IMR-90 (cell line): ENCODE results near the gene MTA1. TPM values are rescaled to one million over a fixed set of nuclear protein-coding genes. Genes with fewer than 3 reads are reported as not detected.
A peak's percentile ranks its signal among the peaks of the same experiment; 100 is the strongest.

Source experiments
- ATAC-seq: fragments of 200-7000 bp; cut with Tn5 transposase; 2 replicates; pipeline ENCODE4 v1.9.1; 2020; ENCODE audit warnings: low read depth, mild to moderate bottlenecking, moderate library complexity
- BruUV-seq: library from RNA; stranded (reverse); fragments of 400-500 nt; replicated peaks from 2 replicates; lab custom pipeline; 2021; lab: Mats Ljungman, UMichigan
- CTCF ChIA-PET: fragments of 300-600 bp; formaldehyde crosslinking; extraction: SDS; loops from one replicate; lab custom pipeline; 2021; ENCODE audit warnings: antibody characterized with exemption; lab: Yijun Ruan, JAX
- POLR2A ChIA-PET: fragments of 300-600 bp; sonication (Branson Sonifier 250); formaldehyde crosslinking; loops from one replicate; lab custom pipeline; 2022; ENCODE audit warnings: antibody characterized with exemption; ENCODE audit not compliant: unreplicated experiment; lab: Charles Lee
- DNase-seq: peaks from one replicate; pipeline ENCODE4 v3.0.0; 2013
- H2AFZ ChIP-seq: replicated peaks from 2 replicates; pipeline ENCODE3; 2013; ENCODE audit warnings: low read length, mild to moderate bottlenecking; ENCODE audit not compliant: poor library complexity
- H2AK5ac ChIP-seq: 2 replicates; pipeline ENCODE4 v1.6.1; 2013; ENCODE audit warnings: low read depth, low read length, inconsistent platforms
- H2AK9ac ChIP-seq: replicated peaks from 2 replicates; pipeline ENCODE3; 2013; ENCODE audit warnings: mild to moderate bottlenecking, low read depth, low read length, moderate library complexity; ENCODE audit not compliant: poor library complexity
- H2BK120ac ChIP-seq: 2 replicates; pipeline ENCODE4 v1.6.1; 2013; ENCODE audit warnings: low read depth, low read length, inconsistent platforms
- H2BK15ac ChIP-seq: 3 replicates; pipeline ENCODE4 v1.6.1; 2013; ENCODE audit warnings: low read depth, low read length, inconsistent platforms
- H2BK20ac ChIP-seq: 2 replicates; pipeline ENCODE4 v1.6.1; 2013; ENCODE audit warnings: low read depth, mild to moderate bottlenecking, inconsistent platforms, low read length, moderate library complexity
- H2BK5ac ChIP-seq: 2 replicates; pipeline ENCODE4 v1.6.1; 2013; ENCODE audit warnings: mild to moderate bottlenecking, low read depth, low read length, inconsistent platforms; ENCODE audit not compliant: poor library complexity, severe bottlenecking
- H3K14ac ChIP-seq: replicated peaks from 2 replicates; pipeline ENCODE4 v1.6.1; 2013; ENCODE audit warnings: low read depth, low read length, inconsistent platforms
- H3K18ac ChIP-seq: 2 replicates; pipeline ENCODE4 v1.6.1; 2013; ENCODE audit warnings: low read depth, low read length, control low read depth
- H3K23ac ChIP-seq: 2 replicates; pipeline ENCODE4 v1.6.1; 2013; ENCODE audit warnings: low read depth, low read length, inconsistent platforms
- H3K27ac ChIP-seq: 2 replicates; pipeline ENCODE4 v1.5.1; 2013; ENCODE audit warnings: mild to moderate bottlenecking, control low read depth, low read length; ENCODE audit not compliant: insufficient read depth
- H3K27me3 ChIP-seq: 2 replicates; pipeline ENCODE4 v1.6.1; 2013; ENCODE audit warnings: low read length; ENCODE audit not compliant: control insufficient read depth, insufficient read depth
- H3K36me3 ChIP-seq: 2 replicates; pipeline ENCODE4 v1.6.1; 2013; ENCODE audit warnings: low read length, mixed read lengths; ENCODE audit not compliant: control insufficient read depth, insufficient read depth
- H3K4ac ChIP-seq: 2 replicates; pipeline ENCODE4 v1.6.1; 2013; ENCODE audit warnings: low read depth, low read length, inconsistent platforms
- H3K4me1 ChIP-seq: 2 replicates; pipeline ENCODE4 v1.6.1; 2013; ENCODE audit warnings: low read length, mixed read lengths; ENCODE audit not compliant: control insufficient read depth, insufficient read depth
- H3K4me2 ChIP-seq: 2 replicates; pipeline ENCODE4 v1.6.1; 2013; ENCODE audit warnings: low read depth, mild to moderate bottlenecking, control low read depth, low read length, moderate library complexity
- H3K4me3 ChIP-seq: 2 replicates; pipeline ENCODE4 v1.5.1; 2013; ENCODE audit warnings: low read depth, mild to moderate bottlenecking, control low read depth, low read length, moderate library complexity; ENCODE audit not compliant: insufficient read depth
- H3K56ac ChIP-seq: 2 replicates; pipeline ENCODE4 v1.6.1; 2013; ENCODE audit warnings: low read length, inconsistent platforms; ENCODE audit not compliant: insufficient read depth; ENCODE audit errors: extremely low read depth
- H3K79me1 ChIP-seq, 2 experiments: 2 replicates each; pipeline ENCODE4 v1.6.1; 2013; ENCODE audit warnings: low read length in 2 of 2, inconsistent platforms in 1 of 2, low read depth in 1 of 2
- H3K9ac ChIP-seq: 2 replicates; pipeline ENCODE4 v1.6.1; 2013; ENCODE audit warnings: low read depth, low read length, control low read depth
- H3K9me1 ChIP-seq: 2 replicates; pipeline ENCODE4 v1.6.1; 2013; ENCODE audit warnings: low read length, inconsistent platforms; ENCODE audit not compliant: insufficient read depth
- H3K9me3 ChIP-seq: 2 replicates; pipeline ENCODE4 v1.6.1; 2013; ENCODE audit warnings: low read length; ENCODE audit not compliant: control insufficient read depth, insufficient read depth
- H4K20me1 ChIP-seq: 2 replicates; pipeline ENCODE4 v1.6.1; 2013; ENCODE audit warnings: low read length, inconsistent platforms; ENCODE audit not compliant: insufficient read depth
- H4K5ac ChIP-seq: 2 replicates; pipeline ENCODE4 v1.6.1; 2013; ENCODE audit warnings: mild to moderate bottlenecking, low read depth, low read length, control low read depth
- H4K8ac ChIP-seq, 2 experiments: 2 replicates each; pipeline ENCODE4 v1.6.1; 2013; ENCODE audit warnings: low read depth in 2 of 2, low read length in 2 of 2, control low read depth in 1 of 2, inconsistent platforms in 1 of 2
- H4K91ac ChIP-seq: 2 replicates; pipeline ENCODE4 v1.6.1; 2013; ENCODE audit warnings: low read depth, low read length, inconsistent platforms; ENCODE audit not compliant: insufficient read depth
- CEBPB ChIP-seq: IDR thresholded peaks from 2 replicates; pipeline ENCODE4 v1.6.1; 2012; ENCODE audit warnings: low read depth, low read length, improper control_type of control experiment
- MAFK ChIP-seq: IDR thresholded peaks from 2 replicates; pipeline ENCODE4 v1.6.1; 2012; ENCODE audit warnings: low read depth, low read length, improper control_type of control experiment
- MXI1 ChIP-seq: IDR thresholded peaks from 2 replicates; pipeline ENCODE4 v1.6.1; 2012; ENCODE audit warnings: low read depth, mild to moderate bottlenecking, low read length, moderate library complexity, borderline replicate concordance
- POLR2A ChIP-seq: IDR thresholded peaks from 2 replicates; pipeline ENCODE4 v1.6.1; 2012; ENCODE audit warnings: mild to moderate bottlenecking, low read depth, low read length
- WGBS, 2 experiments: methylation state at CpG; one replicate each; pipeline versions ENCODE4 v1.1.5 to v1.1.7; 2013; ENCODE audit warnings: missing lambda C conversion rate in 2 of 2; ENCODE audit not compliant: insufficient read length in 1 of 2; ENCODE audit errors: extremely low coverage in 2 of 2; 5-methylcytosine and 5-hydroxymethylcytosine counted together
- dilution Hi-C: fragments of 300-500 bp; cut with HindIII; formaldehyde crosslinking; loops from one replicate; pipeline ENCODE4 v1.14.3; 2018; ENCODE audit warnings: low sequenced_read_pairs; ENCODE audit not compliant: unreplicated experiment
- in situ Hi-C: fragments of 300-500 bp; cut with MboI; formaldehyde crosslinking; loops from 3 replicates; pipeline ENCODE4 v1.14.3; 2019; ENCODE audit warnings: low sequenced_read_pairs, inconsistent platforms, mixed read lengths
- intact Hi-C: fragments of 100-400 bp; cut with micrococcal nuclease; formaldehyde crosslinking; loops from 2 replicates; pipeline ENCODE4 v1.10.0; 2022
- polyA plus RNA-seq, 3 experiments: library from polyadenylated mRNA; depleted of rRNA; stranded (reverse); fragments of >200 nt; gene quantifications; 2 replicates each; pipeline ENCODE4 v1.2.3, GENCODE V29; 2012; ENCODE audit warnings: low replicate concordance in 1 of 3
- total RNA-seq: library from RNA; depleted of rRNA; stranded (reverse); fragments of >200 nt; gene quantifications from 2 replicates; pipeline ENCODE4 v1.2.3, GENCODE V29; 2012
- TF ChIP-seq, protein P1 (sequence below): conservative IDR thresholded peaks from 2 replicates; pipeline ENCODE4 v1.5.1; 2012; ENCODE audit warnings: mild to moderate bottlenecking, low read depth, low read length, improper control_type of control experiment

The MTA1 gene
- total and polyA plus RNA-seq, 2 of the 4 experiments (the other 2 are of a cell fraction): 21.5 to 61.6 TPM

DNA sequence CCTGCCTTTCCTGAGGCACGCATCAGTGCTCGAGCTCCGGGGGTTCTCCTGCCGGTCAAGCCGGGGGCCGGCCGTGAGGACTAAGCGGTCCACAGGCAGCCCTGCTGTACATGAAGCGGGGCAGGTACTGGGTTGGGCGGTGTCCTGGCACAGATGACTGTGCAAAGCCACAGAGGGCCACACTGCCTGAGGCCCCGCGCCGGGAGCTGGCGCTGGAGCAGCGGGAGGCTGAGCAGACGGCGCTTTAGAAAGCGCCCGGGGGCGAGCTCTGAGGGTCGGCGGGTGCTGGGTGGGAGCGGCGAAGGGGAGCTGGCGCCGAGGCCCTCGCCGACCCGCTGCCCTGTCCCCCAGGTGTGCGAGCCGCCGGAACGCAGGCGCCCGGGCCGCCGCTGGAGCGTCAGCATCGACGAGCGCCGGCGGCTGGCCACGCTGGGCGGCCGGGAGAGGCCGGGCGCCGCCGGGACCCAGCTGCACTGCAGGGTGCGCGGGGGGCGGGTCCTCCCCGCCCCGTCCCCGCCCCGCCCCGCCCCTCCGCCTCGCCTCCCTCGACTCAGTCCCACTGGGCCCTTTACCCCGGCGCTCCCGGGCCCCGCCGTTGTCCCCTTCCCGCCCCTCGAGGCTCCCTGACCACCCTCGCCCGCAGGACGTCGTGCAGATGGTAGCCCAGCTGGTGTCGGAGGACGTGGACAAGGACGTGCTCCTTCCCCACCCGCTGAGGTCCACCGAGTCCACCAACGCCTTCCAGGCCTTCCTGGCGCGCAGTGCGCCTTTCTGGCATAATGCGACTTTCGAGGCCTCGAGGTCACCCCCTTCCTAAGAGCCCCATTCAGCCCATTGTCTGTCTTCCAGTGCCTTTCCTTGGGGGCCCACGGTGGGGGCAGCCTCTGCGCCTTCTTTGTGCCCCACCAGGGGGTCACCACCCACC lies 8.3 kb upstream of the MTA1 start:
- peak overlapping the region in 1 of 2 experiments; percentile 11; a peak in 2 of 4 replicates for H4K8ac ChIP-seq
- H3K4me1 ChIP-seq: peaks cover 5% of the 10 kb centered on the region
- H3K36me3 ChIP-seq: no peaks in the 10 kb centered on the region
- TF ChIP-seq MXI1 (no peak), CEBPB (no peak), MAFK (no peak), POLR2A (no peak)
- TF ChIP-seq, protein P1, sequence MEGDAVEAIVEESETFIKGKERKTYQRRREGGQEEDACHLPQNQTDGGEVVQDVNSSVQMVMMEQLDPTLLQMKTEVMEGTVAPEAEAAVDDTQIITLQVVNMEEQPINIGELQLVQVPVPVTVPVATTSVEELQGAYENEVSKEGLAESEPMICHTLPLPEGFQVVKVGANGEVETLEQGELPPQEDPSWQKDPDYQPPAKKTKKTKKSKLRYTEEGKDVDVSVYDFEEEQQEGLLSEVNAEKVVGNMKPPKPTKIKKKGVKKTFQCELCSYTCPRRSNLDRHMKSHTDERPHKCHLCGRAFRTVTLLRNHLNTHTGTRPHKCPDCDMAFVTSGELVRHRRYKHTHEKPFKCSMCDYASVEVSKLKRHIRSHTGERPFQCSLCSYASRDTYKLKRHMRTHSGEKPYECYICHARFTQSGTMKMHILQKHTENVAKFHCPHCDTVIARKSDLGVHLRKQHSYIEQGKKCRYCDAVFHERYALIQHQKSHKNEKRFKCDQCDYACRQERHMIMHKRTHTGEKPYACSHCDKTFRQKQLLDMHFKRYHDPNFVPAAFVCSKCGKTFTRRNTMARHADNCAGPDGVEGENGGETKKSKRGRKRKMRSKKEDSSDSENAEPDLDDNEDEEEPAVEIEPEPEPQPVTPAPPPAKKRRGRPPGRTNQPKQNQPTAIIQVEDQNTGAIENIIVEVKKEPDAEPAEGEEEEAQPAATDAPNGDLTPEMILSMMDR: no peak
- H2BK5ac ChIP-seq: no peak overlapping the region
- H3K23ac ChIP-seq: no peak overlapping the region
- no peaks in the 10 kb centered on the region; a peak in 1 of 4 replicates for H3K79me1 ChIP-seq
- ATAC-seq (peak; percentile 81), DNase-seq (peak; percentile 33)
- no peak overlapping the region for H2BK15ac ChIP-seq
- peak overlapping the region; percentile 38 for H3K4me3 ChIP-seq
- in situ Hi-C loops (no loop called here), dilution Hi-C loops (no loop called here), intact Hi-C loops (no loop called here)
- H3K18ac ChIP-seq: 0 out of 2 replicates have a peak overlapping the region, but pooled peaks have one; percentile 46
- peak overlapping the region; percentile 77; the same call in 1 of the 2 replicates for H2AK5ac ChIP-seq
- no peak overlapping the region for H3K14ac ChIP-seq
- peak overlapping the region; percentile 78; the same call in 1 of the 2 replicates for H4K5ac ChIP-seq
- ChIA-PET POLR2A (interaction anchor here (0.5 kb wide), 1 partner anchor 70 kb away, joined by 4 read pairs; no protein-coding TSS in a partner anchor), CTCF (no interaction called here)
- H2AFZ ChIP-seq: peak overlapping the region; percentile 86
- no peaks in the 10 kb centered on the region for H3K9me1 ChIP-seq
- H3K4me2 ChIP-seq: peak overlapping the region; percentile 99
- WGBS, 2 experiments: 12% methylated on average over 45 of the region's 86 CpGs; no CpG with 5 or more reads in 1 of the 2 experiments
- no peak overlapping the region for H3K27ac ChIP-seq
- BruUV-seq: no TSS peak
- no peak overlapping the region for H4K91ac ChIP-seq
- peak overlapping the region; percentile 1 for H2AK9ac ChIP-seq
- H4K20me1 ChIP-seq: no peaks in the 10 kb centered on the region
- H3K9me3 ChIP-seq: no peaks in the 10 kb centered on the region
- H3K56ac ChIP-seq: no peak overlapping the region
- H2BK20ac ChIP-seq: no peak overlapping the region
- H3K27me3 ChIP-seq: no peaks in the 10 kb centered on the region
- H2BK120ac ChIP-seq: no peak overlapping the region
- H3K9ac ChIP-seq: peak overlapping the region; percentile 57
- H3K4ac ChIP-seq: no peak overlapping the region
